HG03575 (cell line): ENCODE measurements around the gene DMRTB1.

Source experiments
- ATAC-seq: cut with Tn5 transposase; IDR thresholded peaks from one replicate; pipeline ENCODE4 v1.9.1; 2021; ENCODE audit not compliant: unreplicated experiment, insufficient number of reproducible peaks, low FRiP score; ENCODE audit errors: extremely low read depth

The DMRTB1 gene

DNA sequence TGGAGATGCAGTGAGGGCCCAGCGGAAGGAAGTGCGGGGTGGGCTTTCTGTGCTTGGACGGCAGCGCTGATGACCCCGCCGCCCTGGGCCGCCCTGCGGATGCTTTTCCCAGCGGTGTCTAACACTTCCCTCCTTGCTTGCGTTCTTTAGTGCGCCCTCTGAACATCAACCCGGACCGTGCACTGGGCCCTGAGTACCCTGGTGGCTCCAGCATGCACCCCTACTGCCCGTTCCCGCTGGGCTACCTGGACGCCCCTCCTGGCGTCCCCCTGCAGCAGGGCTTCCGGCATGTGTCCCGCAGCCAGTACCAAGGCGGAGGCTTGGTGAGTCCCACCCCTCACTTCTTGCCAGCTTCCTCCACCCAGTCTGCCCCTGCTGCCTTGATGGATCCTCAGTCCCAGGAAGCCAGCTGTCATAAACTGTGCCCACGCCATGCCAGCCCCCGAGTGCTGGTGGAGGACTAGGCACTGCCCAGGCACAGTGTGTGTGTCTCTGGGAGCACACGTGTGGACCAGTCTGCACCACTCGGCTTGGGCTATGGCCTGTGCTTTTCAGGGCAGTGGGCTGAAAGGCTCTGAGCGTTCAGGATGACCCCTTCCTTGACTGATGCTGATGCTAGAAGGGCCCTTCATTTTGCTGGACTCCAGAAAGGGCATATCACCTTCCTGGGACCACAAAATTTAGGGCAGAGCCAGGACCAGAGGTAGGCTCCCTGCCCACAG is 2.3 kb downstream of the DMRTB1 start:
- no peak for ATAC-seq

DNA sequence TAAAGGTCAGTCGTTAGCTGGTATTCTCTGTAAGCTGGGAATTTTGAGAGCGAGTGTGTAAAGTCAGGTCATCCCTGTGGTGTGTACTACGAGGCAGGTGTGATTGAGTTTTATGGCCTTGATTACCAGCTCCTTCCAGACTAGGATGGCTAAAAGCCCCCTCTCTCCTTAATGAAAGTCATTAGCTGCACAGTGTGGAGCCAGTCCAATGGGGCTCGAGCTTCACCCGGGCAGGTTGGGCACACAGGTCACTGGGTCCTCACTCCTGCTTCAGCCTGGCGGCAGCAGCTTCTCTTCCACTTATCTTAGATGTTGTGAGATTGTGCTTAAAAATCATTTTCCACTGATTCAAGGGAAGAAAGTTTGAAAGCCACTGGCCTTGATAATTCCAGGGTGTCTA is 3.0 kb downstream of the DMRTB1 start:
- ATAC-seq, result no peak

DNA sequence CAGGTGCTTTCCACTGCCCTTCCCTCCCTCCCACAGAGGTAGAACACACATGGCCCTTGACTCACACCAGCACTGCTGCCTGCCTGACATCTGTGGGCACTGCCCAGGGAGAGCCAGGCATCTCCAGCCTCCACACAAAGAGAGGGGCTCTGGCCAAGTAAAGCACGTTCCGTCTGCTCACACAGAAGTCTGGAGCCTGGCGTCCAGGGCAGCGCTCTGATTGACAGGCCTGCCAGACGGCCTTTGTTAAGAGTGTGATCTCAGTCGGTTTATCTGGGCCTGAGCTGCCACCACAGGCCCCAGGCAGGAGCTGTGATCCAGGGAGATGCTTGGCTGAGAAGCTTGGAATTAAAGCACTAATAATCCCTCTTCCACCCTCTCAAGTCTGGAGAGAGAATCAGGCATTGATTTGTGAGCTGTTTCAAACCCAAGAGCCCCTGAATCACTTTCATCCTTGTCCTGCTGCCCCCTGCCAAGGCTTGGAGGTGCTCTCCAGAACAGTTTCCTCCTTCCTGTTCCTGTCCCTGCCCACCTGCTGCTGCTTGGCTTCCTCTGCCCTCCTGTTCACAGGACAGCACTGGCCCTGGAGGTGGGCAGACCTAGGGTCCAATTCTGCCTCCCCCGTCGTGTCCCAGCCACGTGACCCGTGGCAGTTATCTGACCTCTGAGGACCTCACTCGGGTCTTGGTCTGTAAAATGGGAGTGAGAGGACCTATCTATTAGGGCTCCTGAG is 3.7 kb downstream of the DMRTB1 start:
- ATAC-seq, result no peak

DNA sequence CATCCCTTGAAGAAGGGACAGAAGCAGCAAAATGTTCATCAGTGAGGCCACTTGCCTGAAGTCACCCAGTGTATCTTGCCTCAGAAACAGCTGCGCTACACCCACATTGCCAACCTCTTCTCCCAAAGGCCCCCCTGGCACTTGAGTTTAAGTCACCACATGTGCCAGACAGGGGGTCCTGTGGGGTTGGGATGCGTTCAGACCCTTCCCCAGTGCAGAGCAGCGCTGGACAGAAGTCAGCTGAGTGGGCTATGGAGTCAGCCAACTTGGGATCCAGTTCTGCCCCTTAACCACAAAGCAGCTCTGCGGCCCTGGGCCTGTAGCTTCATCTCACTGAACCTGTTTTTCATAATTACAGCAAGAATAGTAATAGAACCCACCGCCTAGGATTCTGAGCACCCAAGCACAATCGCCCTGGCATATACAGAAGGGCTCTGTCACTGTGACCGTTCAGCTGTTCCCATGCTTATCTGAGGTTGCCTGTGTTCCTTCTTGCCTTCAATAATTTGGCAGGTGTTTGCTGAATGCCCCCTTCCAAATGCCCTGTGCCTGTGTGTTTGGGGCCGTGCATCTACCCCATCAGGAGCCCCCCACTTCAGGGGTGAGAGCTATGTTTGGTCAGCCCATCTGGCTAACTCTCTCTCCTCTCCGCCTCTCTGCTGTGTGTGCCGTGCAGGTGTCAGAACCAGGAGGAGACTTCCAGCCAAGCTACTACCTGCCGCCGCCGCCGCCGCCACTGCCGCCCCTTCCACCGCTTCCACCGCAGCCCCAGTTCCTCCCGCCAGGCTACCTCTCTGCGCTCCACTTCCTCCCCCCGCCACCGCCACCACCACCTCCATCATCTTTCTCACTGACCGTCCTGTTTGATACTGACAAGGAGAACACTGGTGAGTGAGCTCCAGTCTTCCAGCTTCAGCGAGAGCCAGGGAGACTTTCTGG is 5.0 kb downstream of the DMRTB1 start:
- ATAC-seq, result no peak

DNA sequence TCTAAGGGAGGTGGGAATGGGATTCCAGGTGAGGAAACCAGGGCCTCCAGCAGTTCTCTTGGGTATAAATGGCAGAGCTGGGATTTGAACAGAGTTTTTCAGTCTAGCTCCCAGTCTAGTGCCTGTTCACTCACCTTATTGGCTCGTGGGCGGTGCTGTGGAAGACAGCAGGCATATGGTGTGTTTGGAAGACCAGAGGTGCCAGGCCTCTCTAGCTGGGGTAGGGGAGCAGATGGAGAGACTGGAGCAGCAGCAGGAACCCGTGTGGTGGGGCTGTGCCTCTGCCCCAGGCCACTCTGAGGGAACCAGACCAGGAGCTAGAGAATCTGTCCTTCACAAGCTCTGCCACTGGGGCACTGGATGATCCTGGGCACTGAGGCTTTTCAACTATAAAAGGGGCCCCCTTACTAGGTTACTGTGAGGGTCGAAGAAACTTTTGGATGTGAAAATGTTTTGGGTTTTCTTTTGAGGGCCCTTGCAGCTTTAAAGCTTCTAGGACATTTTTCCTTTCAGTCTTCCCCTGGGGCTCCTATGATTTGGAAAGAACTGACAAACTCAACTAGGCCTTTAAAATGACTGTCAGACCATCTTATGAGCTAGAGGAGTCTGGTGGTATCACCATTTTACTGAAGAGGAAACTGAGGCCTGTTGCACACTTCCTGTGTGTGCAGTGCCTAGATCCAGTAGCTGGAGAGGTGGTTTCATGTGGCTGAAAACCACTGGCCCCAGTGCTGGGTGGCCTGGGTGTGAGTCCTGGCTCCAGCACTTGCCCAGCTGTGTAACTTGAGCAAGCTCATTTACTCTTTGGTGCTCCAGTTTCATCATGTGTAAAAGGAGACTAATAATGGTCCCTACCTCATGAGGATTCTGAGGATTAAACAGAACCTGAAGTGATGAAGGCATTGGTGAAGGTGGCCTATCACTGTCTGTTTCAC is 6.1 kb downstream of the DMRTB1 start:
- no peak for ATAC-seq

DNA sequence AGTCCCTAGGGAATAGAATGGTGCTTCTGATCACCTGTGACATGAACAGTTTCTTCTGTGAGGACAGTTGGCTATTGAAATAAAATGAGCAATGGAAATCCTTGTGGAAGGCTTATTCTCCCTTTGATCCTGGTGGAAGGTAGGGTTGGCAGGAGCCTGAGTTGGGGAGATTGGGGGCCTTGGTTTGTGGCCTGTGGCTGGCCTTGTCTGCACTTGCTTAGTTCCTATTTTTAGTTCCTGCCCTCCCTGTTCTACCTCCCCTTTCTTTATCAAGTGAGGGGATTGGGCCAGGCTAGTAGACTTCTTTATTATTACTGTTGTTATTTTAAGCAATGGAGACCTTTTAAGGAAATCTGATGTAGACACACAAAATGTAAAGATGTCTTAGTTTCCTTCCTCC is 8.2 kb downstream of the DMRTB1 start:
- ATAC-seq, result no peak

DNA sequence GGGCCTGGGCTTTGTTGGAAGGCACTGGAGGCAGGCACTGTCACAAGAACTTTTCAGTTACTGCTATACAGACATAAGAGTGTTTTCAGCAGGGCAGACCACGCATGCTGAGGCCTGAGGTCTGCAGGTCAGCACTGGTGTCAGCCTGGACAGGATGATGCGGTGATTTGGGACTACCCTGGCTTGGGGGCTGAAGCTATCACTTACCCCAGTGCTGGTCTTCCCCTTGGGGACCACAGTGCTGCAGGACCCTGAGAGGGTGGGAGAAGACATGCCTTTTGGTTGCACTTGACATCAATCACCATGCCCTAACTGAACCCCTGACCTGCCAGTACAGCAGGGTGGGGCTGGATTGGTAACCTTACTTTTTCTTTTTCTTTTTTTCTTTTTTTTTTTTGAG is 9.2 kb downstream of the DMRTB1 start:
- no peak for ATAC-seq

DNA sequence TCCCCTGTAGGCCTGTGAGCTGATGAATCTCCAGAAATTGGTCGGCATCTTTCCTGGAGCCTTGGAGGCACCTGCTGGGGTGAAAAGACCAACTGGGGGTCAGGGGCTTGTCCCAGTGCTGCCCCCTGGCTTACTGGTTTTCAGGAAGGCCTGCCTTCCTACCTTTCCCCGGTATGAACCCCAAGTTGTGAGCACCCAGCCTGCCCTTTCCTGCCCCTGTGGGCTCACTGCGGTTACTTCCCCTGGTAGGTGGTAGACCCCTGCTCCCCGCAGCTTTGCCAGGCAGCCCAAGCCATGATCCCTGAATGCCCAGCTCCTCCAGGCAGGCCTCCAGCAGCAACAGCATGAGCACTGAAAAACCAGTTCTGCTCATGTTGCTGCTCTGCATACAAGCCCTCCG is 10.2 kb downstream of the DMRTB1 start:
- no peak for ATAC-seq

DNA sequence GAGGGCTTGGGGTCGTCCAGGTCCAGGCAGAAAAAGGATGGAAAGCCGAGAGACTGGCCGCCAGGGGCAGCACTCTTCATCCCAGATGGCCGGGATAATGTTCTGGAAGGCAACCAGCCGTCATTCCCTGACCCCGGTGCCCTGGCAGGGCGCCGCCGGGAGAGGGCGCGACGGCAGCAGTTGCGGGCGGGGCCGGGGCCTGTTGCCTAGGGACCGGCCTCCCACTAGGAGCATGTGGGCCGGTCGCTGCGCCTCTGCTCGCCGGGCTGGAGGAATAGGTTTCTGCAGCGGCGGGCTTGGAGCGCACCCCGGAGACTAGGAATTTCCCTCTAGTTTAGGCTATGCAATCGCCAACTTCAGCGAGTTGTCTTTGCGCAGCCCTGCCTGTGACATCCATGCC is 11.0 kb downstream of the DMRTB1 start:
- ATAC-seq, result no peak

DNA sequence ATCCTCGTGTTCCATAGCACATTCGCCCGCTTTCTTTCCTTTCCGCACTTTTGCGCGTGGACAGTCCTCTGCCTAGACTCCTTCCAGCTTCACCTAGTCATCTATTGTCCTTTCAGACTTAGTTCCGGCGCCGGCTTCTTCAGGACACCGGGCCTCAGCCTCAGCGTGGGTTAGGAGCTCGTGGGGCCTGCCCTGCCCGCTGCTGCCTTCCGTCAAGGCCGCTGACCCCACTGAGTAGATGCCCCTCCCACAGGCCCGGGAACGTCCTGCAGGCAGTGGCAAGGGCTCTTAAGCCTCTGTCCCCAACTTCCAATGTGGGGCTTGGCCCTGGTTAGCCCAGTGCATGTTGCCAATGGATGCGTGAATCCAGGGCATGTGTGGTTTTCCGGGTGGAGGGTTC is 11.4 kb downstream of the DMRTB1 start:
- no peak for ATAC-seq

DNA sequence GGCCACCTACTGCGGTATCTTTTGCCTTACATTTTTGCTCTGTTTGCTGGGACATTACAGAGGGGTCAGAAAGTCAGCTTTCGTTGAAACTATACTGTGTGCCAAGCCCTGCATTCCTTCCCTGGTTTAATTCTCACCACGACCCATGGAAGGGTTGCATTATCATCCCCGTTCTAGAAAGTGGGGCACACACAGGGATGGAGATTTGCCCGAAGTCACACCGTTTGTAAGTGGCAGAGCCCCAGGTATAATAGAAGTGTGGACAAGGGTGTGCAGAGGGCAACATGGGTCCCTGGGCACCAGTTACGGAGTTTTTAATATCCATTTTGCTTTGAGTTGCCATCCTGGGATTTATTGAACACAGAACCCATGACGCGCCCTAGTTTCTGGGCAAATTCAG is 11.8 kb downstream of the DMRTB1 start:
- no peak for ATAC-seq

DNA sequence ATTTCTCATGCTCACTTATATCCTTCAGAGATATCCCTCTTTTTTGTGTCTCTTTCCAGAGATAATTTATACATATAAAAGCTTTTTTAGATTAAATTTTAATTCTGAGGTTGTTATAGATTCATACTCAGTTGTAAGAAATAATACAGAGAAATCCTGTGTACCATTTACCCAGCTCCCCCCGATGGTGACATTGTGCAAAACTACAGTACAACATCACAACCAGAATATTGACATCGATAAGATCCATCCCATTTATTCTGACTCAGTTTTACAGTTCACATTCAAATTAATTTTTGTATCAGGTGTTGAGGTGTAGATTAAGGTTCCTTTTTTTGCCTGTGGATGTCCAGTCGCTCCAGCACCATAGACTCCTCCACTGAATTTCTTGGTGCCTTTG is 14.3 kb downstream of the DMRTB1 start:
- no peak for ATAC-seq

DNA sequence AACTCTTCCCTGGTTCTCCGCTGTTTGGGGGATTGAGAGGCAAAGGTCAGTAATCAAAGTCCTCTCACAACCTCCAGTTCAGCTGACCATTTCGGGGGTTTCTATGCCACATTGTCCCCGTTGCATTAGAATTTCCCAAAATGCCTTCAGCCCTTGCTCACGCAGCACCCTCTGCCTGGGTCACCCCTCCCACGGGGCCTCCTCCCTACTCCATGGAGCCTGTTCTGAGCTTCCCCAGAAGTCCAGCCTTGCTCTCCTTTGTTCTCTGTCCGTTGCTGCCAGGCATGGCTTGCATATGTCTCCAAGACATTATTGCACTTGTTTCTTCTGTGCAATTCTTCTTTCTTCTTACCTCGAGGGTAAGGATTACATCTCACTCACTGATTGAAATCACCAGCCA is 16.5 kb downstream of the DMRTB1 start:
- ATAC-seq, result no peak

DNA sequence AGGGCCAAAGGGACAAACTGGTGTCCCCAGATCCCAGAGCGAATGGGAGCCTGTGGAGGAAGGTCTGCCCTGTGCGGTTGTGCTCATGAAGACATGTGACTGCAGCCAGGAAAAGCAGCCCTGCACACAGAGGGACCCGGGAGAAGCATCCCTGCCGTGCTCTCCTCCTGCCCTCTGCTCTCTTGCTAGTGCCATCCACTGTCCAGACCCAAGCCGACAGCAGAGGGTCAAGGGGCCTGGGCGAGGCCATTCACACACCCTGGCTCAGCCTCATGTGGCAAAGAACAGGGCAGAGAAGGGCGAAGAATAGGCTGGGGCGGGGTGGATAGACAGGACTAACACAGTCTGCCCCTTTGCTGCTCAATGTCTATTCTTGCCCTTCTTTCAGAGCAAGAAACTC is 17.4 kb downstream of the DMRTB1 start:
- no peak for ATAC-seq

DNA sequence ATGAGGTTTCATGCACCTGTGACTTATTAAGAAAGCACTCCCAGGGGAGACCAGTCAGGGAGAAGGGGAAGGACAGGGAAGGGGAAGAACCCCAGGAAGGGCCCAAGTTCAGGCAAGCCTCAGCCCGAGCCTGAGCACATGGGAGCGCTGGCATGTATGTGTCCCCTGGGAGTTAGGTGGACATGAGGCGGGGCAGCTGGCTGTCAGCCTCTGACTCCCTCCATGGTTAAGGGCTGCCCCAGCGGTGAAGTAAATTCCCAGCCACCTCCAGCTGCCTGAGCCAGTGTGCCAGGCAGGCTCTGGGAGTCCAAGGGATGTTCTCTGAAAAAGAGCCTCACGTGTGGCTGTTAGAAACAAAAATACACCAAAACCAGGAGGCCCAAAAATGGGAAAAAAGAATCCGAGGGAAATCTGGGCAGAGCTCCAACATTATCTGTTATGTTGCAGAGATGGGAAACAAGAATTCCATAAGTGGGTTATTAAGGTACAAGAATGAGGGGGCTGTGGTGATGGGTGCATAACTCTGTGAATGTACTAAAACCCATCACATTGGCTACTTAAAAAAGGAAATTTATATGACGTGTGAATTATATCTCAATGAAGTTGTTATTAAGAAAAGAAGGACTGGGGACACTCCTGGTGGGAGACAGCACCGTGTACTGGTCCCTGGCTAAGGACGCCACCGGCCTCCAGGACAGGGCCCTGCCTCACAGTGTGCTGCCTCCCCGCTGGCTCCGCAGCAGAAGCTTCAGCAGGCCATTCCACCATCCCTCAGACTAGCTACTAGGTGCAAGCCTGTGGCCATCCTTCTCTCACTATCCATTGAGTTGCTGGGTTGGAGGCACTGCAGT is 18.7 kb downstream of the DMRTB1 start:
- no peak for ATAC-seq

DNA sequence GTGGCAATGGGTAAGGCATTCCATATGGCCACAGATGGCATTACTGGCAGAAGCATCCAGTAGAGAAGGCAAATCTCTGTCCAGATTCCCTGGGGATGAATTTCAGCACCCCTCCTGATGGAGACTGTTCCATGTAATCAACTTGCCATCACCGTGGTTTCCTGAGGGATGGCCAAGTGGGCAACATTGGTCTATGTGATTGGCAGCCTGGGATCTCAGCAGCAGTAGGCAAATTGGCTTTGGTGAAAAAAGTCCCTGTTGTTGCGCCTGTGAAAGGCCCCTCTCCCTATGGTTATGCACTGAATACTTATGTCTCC is 19.3 kb downstream of the DMRTB1 start:
- ATAC-seq, result no peak

DNA sequence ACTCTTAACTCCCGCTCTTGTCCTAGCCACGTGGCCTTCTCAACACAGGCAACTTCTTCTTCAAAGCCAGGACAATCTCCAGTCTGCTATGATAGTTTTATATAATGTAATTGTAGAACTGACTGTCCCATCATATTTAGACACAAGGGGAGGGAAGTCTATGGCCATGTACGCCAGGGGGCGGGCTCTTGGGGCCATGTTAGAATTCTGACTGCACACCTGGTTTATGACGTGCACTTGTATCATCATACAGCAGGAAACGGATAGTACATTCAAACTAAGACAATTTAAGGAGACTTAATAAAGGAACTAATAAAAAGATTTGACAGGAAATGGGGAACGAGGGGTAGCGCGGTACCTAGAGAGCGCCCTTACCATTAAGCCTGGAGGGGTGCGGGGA is 21.5 kb downstream of the DMRTB1 start:
- no peak for ATAC-seq

DNA sequence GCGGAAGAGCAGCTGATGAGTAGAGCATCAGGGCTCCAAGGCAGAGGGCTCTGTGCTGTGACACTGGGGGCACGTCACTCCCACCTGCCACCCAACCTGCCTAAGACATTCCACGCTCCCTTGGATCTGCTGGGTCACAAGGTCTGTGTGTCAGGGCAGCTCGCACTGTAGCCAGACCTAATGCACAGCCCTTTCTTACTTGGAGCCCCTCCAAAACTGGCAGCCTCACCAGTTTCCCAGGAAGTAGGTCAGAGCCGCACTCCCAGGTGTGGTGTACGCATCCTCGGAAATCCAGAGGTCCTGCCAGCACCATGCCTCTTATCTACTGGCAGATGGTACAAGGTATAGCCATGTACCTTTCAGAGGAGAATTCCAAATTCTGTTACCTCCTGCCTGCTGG is 22.3 kb downstream of the DMRTB1 start:
- ATAC-seq, result no peak
